Stimulated activated CD4-positive, alpha-beta T cell treated with anti-CD3 and anti-CD28 coated beads, Interleukin-4, amount 100 ng/mL, for 24 hours (primary cell): Measurements from ENCODE around the gene RHOV.
A peak's percentile ranks its signal among the peaks of the same experiment; 100 is the strongest.

Source experiments
- DNase-seq: peaks from one replicate; pipeline ENCODE4 v3.0.0-alpha.2; 2020

Gene RHOV

DNA sequence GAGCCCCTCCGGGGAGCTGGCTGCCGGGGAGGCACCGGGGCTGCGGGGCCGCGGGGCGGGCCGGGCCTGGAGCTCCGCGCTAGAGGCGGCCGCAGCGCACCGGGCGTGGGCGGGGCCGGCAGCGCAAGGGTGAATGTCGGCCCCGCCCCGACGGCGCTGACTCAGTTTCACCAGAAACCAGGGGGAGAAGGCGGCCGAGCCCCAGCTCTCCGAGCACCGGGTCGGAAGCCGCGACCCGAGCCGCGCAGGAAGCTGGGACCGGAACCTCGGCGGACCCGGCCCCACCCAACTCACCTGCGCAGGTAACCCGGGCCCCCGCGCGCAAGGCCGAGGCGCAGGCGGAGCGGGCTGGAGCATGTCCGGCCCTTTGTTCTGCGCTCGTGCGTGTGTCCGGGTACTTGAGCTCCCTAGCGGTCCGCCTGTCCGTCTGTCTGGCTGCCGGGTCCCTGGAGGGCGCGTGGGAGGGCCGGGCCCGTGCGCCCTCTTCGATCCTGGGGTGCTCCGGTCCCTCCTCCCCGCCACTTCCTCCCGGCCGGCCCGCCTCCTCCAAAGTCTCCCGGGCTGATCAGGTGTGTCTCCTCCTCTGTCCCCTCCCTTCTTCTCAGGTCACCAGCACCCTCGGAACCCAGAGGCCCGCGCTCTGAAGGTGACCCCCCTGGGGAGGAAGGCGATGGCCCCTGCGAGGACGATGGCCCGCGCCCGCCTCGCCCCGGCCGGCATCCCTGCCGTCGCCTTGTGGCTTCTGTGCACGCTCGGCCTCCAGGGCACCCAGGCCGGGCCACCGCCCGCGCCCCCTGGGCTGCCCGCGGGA is 29.9 kb downstream of the RHOV start, which contains the start of gene SPINT1:
TSS of gene SPINT1 (plus strand) at position 164 of the 811 bp plus-strand sequence. CDS start at position 671, 507 bp downstream.
- peak; percentile 78 for DNase-seq

DNA sequence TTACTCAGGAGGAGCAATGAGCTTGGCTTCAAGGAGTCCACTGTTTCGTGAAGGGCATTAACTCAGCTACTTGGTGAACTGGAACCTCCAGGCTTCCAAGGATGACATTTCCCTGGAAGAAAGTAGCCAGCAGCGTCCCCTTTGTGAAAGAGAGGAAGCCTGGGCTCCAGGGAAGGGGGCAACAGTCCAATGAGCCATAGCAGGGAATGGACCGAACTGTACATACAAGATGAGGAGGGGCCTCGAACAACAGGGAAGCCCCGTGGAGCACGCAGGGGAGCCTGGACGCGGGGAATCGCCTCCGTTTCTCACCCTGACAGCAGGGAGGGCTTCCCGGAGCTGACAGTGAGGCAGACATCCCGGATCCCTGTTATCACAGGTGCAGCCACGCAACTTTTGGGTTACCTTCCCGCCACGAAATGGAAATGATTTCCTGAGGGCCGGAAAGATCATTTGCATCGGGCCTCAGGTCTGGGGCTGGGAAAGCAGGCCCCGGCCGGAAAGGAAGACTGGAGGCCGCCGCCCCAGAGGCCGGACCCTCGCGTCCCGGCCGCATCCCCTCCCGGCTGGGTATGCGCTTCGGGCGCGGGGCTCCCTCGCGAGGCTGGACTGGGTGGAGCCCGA is 30.7 kb downstream of the RHOV start:
- no peak for DNase-seq

DNA sequence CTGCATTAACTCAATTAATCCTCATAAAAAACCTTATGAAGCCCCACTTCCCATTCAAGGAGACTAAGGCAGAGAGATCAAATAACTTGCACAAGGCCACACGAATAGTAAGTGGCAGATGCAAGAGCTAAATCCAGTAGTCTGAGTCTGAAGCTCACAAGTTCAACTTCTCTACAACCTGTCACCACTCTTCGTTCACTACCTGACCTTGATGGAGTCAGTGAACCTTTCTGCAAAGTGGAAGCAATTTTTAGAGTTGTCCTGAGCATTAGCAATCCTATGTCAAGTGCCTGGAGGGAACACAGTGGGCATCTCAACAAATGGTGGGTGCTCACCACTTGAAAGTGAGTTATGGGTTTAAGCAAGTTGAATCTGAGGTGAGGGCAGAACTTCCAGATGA is 32.3 kb downstream of the RHOV start:
- DNase-seq, result no peak

DNA sequence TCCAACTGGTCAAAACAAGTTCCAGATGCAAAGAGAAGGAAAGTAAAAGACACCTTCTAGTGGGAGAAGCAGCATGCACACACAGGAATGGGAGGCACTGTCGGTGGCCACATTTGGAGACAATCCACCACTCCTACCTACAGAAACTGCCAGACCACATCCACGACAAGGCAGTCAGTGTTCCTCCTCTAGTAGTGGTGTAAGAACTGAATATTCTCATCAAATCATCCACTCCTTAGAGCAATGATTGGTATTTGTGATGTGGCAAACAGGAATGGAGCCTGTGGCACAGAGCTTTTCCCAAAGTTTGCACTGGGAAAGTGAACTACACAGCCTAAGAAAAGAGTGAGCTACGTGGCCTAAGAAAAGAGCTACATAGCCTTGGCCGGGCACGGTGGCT is 35.3 kb downstream of the RHOV start:
- DNase-seq, result no peak

DNA sequence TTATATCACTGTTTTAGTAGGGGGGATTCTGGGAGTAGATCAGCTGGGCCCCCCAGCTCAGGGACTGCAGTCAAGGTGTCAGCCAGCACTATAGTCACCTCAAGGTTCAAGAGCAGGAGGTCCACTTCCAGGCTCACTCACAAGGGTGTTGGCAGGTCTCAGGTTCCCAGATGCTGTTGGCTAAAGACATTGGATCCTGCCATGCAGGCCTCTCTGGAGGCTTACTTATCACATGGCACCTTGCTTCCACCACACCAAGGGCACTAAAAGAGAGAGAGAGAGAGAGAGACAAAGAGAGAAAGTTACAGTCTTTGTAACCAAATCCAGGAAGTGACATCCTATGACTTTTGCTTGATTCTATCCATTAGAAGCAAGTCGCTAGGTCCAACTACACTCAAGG is 38.0 kb downstream of the RHOV start:
- DNase-seq, result no peak

DNA sequence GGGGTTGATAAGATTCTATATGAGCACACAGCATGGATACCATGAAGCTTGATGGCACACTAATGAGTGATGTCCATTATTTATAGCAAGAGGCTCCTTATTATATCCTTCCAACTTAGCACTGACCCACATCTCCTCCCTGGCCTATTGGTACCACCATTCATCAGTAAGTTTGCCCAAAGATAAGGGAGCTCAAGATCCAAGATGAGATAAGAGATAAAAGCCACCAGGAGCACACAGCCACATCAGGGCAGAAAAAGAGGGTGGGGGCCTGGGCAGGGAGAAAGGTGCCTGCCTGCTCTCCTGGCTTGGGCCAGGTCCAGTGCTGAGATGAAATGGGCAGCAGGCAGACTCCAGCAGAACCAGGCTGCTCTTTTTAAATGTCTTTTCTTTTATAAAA is 41.1 kb downstream of the RHOV start:
- DNase-seq, result no peak

DNA sequence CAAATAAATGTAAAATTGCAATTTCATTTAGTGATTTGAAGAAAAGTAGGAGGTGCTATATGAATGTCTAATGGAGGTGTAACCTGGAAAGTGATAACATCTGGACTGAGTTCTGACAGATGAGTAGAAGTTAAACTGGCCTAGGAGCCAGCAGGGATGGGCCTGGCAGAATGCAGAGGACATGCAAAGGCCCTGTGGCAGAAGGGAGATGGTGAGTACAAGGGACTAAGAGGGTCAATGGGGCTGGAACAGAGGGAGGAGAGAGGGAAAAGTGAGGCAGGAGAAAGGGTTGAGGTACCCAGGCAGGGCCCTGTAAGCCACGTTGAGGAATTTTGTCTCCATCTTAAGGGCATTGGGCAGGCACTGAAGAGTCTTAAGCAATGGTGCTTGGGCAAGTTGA is 42.2 kb downstream of the RHOV start:
- DNase-seq, result no peak

DNA sequence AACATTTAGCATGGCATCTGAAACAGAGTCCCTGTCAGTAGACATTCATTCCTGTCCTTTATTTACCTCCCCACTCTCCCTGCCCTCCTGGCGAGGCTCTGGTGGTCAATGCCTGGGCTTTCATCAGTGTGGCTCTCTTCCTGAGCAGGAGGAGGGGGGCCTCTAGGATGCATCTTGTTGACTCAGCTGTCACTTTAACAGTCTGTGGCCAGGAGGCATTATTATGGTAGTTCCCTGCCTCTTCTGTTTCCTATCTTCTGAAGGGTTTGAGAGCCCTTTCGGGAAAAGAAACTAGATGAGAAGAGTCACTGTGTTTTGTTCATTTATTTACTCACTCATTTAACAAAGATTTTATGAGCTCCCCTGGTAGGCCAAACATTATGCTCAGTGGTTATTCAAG is 43.1 kb downstream of the RHOV start:
- DNase-seq, result no peak

DNA sequence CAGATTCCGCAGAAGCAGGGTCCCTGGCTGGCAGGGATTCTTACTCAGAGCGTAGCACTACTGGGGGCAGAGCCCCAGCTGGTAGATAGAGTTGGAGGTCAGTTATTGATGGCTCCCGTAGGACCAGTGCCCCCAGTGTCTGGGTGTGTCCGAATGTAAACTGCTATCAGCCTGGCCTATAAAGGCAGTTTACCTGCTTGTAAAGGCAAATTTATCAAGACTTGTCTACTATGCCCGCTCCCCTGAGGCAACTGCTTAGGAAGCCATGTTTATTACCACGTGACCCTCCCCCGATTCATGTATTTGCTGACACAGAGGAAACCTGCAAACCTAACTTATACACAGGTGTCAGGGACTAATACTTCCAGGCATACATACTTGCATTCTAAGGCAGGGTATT is 44.9 kb downstream of the RHOV start:
- DNase-seq, result no peak

DNA sequence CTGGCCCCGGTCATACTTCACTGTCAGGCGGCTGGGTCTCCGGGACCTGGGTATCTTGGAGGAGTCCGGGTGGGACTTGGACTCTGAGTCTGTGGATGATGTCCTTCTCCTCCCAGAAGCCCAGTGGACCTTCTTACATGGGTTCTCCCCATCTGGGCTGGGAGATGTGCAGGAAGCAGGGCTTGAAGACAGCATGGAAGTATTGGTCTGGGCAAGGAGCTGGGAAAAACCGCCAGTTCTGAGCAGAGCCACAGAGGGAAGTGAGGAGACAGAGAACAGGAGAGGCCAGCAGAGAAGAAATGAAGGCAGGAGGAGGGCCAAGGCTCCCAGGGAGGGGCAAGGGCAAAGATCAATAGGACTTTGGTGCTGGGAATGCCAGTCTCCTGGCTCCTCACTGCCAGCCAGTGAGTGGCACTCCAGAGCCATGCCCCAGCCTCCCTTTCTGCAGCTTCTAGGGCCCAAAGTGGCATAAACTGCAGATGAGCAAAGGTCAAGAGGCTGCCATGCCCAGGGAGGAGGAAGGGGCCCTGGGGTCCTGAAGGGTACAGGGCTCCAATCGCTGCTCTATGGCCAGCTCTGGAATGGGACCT is 45.5 kb downstream of the RHOV start, which contains the start of gene PPP1R14D:
TSS of gene PPP1R14D (minus strand) at position 262 of the 590 bp plus-strand sequence. CDS start at position 195, 67 bp downstream.
- no peak for DNase-seq

DNA sequence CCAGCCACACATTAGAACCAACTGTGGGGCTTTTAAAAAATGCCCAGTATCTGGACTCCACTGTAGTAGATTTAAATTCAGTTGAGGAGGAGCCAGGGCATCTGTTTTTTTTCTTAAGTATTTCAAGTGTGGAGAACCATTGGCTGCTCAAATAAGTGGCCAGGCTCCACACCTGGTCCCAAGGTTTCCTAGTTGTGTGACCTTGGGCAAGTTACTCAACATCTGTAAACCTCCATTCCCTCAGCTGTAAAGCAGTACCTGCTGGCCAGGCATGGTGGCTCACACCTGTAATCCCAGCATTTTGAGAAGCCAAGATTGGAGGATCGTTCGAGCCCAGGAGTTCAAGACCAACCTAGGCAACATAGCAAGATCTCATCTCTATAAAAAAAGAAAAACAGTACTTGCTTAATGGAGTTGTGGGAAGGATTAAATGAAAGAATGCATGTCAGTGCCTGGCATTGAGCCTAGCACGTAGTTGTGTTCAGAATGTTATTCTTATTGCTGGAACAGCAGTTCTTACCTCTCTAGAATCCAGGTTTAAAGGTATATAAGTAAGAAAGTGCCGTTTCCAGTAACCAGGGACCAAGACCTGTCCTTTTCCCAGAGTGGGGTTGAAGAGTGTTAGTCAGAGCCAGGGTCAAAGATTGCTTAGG is 47.5 kb downstream of the RHOV start:
- no peak for DNase-seq

DNA sequence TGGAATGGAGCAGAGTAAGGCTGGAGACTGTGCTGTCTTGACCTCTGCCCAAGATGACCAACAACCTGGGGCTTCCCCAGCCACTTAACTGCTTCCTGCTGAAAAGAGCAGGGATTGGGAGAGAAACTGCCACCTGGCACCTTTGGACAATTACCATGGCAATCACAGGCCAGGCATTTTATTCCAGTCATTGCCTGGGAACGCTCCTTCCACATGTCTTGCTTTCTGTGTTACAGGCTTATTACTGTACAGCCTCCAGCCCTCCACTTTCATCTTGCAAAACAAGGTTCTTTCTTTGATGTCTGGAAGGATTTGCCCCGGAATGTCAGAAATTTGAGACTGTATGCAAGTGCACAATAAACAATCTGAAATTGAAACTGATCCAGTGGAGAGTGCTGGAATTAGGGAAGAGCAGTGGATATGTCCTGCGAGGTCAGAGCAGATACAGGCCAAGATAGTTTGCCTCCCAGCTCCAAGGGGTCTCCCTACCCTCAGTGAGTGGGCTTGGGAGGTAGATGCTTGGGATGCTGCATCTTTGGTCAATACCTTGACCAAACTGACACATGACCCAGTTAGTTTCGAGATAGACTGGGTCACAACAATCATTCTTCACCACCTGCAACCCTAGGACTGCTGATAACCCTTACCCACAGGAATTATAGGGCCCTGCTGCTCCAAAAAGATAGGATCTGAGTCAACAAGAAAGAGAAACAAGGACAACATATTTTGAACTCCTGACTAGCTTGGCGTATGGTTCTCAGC is 48.2 kb downstream of the RHOV start:
- no peak for DNase-seq

DNA sequence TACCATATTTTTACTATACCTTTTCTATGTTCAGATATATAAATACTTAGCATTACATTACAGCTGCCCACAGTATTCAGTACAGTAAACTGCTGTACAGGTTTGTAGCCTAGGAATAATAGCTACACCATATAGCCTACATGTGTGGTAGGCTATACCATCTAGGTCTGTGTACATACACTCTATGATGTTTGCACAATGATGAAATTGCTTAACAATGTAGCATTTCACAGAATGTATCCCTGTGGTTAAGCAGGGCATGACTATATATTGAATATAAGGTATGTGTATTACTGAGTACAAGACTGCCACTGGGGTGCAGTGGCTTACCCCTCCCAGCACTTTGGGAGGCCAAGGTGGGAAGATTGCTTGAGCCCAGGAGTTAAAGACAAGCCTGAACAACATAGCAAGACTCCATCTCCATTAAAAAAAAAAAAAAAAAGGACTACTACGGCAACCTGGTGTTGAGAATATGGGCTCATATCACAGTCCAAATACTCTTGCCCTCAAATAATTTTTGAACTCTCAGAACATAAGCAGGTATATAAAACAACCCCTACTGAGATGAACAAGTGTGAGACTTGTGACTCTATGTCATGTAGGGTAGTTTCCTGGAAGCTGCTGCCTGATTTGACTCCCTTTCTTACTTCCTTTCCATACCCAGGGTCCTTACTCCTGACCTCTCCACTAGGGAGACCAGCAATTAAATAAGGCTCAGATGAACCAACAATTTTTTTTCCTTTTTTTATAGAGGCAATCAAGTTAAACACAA is 50.3 kb downstream of the RHOV start:
- DNase-seq, result no peak
